Stimulated activated CD4-positive, alpha-beta T cell treated with anti-CD3 and anti-CD28 coated beads, TNF-alpha, amount 100 ng/mL, for 4 hours (primary cell): ENCODE results near the gene WSB1.
"Not testable (repeated sequence)": the region's sequence is repeated elsewhere in the genome, so short reads cannot be mapped to it uniquely, and the experiment has no call there.

Experiments
- DNase-seq, 3 experiments: peaks; one replicate each; pipeline ENCODE4 v3.0.0-alpha.2; 2020; ENCODE audit warnings: low read depth in 3 of 3

The WSB1 gene, protein sequence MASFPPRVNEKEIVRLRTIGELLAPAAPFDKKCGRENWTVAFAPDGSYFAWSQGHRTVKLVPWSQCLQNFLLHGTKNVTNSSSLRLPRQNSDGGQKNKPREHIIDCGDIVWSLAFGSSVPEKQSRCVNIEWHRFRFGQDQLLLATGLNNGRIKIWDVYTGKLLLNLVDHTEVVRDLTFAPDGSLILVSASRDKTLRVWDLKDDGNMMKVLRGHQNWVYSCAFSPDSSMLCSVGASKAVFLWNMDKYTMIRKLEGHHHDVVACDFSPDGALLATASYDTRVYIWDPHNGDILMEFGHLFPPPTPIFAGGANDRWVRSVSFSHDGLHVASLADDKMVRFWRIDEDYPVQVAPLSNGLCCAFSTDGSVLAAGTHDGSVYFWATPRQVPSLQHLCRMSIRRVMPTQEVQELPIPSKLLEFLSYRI

DNA sequence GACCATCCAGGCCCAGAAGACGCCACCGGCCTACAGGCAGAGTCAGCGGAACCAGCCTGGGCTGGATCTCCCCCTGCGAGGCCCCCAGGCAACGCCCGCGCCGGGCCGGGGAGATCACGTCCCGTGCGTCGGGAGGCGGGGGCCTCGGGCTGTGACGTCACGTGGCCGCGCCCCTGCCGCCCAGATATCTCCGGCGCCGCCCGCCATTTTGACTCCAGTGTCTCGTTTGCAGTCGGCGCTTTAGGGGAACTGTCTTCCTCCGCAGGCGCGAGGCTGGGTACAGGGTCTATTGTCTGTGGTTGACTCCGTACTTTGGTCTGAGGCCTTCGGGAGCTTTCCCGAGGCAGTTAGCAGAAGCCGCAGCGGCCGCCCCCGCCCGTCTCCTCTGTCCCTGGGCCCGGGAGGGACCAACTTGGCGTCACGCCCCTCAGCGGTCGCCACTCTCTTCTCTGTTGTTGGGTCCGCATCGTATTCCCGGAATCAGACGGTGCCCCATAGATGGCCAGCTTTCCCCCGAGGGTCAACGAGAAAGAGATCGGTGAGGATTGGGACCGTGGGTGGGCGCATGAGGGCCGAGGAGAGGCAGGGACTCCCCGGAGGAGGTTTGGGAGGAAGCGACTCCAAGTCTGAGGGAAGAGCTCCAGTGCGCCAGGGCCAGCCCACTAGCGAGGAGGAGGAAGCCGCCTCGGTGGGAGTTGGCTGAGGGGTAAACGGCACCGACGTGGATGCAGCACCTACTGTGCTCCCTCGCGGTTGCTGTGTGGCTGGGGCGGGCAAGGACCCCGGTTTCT, at the start of gene WSB1:
WSB1 (plus strand) TSS at position 217 of the 791 bp plus-strand sequence; CDS start at position 499, 282 bp downstream.
- peak; percentile 85 to 89 (median 86) for DNase-seq

DNA sequence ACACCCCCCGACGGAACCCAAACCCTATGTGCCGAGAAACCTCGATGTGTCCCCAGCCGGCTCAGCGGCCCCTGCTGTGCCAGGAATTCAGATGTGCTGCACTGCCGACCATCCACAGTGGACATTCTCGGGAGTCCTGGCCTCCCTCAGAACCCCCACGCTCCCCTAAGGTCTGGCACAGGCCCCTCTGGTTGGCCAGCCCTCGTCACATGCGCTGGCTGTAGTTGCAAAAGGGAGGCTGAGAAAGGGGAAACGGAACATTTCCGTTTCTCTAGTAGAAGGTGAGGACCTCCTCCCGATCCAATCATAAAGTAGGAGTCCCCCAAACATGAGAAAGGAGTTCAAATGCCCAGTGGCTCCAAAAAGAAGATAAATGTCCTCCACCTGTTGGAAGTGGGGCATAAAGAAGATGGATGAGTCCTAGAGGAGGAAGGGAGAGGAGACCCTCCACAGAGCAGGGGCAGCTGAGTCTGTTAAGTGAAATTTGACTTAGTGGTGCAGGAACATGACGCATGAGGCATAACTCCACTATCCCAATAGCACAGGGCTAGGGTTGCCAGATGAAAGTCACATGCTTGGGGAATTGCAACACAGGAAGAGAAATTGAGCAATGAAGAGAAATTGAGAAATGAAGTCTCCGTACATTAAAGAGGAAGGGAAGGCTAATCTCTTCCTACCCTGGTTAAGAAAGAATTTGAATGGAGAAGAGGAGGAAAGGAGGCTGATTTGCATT, 49.3 kb upstream of the WSB1 start:
- DNase-seq, result no peak

DNA sequence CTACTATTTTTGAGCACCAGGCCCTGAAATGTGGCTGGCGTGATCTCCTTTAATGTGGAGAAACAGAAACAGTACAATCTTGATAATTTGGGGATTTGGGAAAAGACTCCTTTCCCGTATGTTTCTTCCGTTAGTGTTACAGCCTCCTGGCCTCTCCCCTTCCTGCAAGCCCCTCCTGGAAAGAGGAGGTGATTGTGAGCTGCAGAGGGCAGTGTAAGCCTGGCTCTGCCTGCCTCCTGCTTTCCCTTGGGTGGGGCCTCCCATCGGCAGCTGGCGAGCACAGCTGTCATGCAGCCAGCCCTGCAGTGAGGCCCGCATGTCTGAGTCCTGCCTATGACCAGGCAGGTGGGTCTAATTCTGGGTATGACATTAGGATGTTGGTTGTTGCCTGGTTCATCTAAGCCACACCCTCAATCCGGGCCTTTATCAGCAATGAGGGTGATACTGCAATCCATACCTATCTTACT, 48.7 kb upstream of the WSB1 start:
- DNase-seq, result peak in 2 of 3 experiments; percentile 2 to 8

DNA sequence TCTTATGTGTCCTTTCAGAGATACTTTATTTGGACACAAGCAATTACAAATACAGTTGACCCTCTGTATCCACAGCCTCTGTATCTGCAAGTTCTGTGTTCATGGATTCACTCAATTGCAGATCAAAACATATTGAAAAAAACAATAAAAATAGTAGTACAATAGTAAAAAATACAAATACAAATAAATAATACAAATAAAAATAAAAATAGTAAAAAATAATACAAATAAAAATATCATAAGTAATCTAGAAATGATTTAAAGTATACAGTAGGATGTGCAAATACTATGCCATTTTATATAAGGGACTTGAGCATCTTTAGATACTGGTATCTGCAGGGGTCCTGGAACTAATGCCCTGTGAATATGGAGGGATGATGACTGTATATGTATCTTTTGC, 47.4 kb upstream of the WSB1 start:
- DNase-seq, result no peak

DNA sequence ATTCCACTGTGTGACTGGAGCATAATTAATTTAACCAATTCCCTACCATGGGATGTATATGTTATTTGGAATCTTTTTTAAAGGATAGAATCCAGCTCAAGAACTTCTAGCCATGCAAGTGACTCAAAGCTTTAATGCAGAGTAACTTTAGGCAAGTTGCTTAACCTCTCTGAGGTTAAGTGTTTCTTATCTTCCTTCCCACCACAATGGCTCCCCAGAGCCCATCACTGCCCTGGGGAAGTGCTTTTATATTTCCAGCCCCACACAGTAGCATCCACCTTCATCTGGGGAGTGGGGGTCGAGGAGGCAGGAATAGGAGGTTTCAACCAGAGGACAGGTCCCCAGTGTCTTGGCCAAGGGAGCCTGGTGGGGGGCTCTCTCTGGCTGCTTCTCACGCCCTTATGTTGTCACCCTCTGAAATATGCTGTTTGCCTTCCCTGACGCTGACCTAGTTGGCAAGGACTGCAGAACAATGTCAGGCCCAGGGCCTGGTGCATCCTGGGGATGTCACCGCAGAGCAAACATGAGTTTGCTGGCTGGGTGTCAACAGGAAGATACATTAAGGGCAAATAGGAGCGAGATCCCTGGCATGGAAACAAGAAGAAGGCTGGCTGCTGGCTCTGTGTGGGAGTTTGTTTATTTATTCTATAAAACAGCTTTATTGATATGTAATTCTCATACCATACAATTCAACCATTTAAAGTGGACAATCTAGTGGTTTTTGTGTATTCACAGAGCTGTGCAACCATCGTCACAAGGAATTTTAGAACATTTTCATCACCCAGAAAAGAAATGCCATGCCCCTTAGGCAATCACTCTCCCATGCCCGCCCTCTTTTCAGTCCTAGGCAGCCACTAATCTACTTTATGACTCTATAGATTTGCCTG, 46.6 kb upstream of the WSB1 start:
- no peak for DNase-seq

DNA sequence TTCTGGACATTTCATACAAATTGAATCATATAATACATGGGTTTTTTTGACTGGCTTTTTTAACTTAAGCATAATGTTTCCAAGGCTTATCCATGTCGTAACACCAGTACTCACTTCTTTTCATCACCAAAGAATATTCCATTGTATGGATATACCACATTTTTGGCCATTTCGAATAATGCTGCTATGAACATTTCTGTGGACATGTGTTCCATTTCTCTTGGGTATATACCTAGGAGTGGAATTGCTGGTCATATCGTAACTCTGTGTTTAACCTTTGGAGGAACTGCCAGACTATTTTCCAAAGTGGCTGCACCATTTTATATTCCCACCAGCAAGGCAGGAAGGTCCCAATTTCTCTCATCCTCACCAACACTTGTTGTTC, 46.0 kb upstream of the WSB1 start:
- no peak for DNase-seq

DNA sequence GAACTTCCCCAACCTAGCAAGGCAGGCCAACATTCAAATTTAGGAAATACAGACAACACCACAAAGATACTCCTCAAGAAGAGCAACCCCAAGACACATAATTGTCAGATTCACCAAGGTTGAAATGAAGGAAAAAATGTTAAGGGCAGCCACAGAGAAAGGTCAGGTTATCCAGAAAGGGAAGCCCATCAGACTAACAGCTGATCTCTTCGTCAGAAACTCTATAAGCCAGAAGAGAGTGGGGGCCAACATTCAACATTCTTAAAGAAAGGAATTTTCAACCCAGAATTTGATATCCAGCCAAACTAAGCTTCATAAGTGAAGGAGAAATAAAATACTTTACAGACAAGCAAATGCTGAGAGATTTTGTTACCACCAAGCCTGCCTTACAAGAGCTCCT, 43.1 kb upstream of the WSB1 start:
- not testable (repeated sequence) for DNase-seq

DNA sequence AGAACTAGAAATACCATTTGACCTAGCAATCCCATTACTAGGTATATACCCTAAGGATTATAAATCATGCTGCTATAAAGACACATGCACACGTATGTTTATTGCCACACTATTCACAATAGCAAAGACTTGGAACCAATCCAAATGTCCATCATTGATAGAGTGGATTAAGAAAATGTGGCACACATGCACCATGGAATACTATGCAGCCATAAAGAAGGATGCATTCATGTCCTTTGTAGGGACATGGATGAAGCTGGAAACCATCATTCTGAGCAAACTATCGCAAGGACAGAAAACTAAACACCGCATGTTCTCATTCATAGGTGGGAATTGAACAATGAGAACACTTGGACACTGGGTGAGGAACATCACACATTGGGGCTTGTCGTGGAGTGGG, 39.1 kb upstream of the WSB1 start:
- not testable (repeated sequence) for DNase-seq

DNA sequence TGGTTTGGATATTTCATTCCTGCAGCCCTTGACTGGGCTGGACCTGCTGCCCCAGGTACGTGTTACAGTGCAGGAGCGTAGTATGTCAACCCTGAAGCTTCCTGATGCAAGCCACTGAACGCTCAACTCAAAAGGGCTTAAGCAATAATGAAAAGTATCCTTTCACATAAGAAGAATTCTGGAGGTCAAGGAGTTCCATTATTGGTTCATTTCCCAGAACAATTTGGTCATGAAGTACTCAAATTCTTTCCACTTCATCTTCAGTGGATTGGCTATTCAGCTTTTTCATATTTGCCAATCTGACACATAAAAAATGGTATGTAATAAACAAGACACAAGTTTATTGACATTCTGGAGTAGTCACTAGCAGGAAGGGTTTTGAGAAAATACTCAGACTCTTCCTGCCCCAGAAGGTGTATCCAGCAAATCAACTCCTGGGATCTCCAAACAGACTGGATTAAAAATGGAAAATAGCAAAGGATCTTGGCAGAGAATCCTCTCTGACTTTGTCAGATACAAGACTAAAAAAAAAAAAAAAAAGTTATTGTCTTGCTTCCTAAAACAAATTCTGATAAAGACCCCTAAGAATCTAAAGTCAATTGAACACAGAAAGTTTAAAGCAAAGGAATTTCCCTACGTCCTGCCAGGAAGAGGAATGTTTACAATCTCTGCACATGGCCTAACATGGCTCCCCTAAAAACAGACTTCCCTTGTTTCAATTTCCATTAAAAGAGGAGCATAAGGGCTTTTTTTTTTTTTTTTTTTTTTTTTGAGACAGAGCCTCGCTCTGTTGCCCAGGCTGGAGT, 37.5 kb upstream of the WSB1 start:
- no peak for DNase-seq

DNA sequence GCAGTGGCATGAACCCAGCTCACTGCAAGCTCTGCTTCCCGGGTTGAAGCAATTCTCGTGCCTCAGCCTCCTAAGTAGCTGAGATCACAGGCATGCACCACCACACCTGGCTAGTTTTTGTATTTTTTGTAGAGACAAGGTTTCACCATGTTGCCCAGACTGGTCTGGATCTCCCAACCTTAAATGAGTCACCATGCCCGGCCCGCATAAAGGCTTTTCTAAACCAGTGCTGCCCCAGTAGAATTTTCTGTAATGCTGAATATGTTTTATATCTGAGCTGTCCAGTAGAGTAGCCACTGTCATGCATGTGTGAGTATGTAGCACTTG, 36.9 kb upstream of the WSB1 start:
- DNase-seq, result no peak

DNA sequence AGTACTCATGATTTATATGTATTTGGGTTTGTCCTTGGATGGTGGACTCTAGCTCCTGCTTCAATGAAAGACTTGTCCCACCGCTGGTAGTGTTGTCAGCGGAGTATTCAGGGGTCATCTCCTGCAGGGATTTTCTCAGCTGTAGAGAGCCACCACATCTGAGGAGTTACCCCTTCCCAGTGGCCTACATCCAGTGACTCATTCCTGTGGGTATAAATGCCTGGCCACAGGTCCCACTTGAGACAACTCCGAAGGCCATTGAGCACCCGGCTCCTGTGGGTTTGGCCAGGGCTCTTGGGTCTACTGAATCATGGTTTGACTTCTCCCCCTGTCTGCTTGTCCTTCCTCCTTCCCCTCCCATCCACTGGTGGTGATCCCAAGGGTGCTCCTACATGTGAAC, 34.6 kb upstream of the WSB1 start:
- DNase-seq, result no peak

DNA sequence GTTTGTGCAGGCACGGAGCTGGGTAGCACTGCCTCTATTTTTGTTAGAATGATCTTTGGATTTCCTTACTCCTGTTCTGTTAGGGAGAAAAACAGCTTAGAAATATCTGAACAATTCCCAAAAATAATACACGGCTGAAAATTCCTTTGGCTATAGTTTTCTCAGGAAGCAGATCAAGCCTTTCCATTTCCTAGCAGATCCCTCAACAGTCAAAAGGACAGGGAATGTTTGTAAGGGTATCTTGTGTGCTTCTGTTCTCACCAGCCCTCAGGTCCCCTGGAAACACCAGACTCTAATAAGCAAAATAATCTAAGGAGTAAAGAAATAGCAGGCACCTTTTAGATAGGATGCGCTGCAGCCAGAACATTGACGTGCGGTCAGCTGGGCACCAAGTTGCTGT, 30.5 kb upstream of the WSB1 start:
- DNase-seq, result no peak

DNA sequence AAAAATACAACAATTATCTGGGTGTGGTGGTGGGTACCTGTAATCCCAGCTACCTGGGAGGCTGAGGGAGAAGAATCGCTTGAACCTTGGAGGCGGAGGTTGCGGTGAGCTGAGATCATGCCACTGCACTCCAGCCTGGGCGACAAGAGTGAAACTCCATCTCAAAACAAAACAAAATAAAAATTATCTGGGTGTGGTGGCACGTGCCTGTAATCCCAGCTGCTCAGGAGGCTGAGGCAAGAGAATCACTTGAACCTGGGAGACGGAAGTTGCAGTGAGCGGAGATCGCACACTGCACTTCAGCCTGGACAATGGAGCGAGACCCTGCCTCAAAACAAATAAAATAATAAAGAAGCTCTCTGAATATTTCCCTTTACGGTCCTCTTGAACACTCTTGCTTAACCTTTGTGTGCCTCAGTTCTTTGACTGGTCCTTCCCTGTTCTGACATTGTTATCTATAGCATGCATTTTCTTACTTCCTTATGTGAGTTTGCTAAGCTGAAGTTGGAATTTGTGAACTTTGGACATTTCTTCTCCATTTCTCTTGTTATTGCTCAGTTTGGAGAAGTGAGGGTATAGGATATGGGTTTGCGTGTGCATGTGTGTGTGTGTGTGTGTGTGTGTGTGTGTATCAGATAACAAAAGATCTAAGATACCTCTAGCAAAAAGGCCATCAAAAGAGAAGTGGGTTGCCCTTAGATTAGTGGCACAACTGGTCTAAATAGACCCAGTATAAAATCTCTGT, 29.7 kb upstream of the WSB1 start:
- no peak for DNase-seq

DNA sequence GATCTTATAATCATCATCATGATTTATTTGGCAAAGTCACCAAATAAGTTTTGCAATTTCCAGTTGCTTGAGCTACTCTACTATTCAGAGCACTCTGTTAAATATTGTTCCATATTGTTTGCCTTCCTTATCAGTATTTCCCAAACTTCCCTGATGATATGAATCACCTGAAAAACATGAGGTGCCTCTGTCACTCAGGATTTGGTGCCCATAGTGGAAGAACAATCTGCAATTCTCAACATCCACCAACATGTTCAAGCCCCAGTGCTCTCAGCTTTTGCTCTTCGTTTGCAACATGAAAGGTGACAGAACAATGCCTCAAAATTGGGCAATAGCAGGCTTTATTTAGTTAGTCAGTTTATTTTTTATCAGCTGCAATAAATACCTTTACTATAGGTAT, 28.6 kb upstream of the WSB1 start:
- no peak for DNase-seq

DNA sequence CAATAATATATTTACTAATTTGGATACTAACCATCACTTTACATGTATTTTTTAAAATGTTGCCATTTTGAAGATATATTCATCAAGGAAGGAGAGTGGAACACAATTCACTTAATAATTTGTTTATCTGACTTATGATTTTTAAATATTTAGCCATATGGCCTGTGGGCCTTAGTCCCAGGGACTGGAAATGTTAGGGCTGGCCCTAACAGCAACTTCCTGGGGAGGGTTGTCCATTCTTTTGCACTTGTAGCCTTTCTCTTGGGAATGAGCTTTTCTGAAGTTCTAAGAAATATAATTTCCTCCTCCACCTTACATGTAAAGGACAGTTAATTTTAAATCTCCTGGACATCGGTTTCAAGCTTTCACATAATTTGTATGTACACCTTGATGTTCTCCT, 27.7 kb upstream of the WSB1 start:
- no peak for DNase-seq

DNA sequence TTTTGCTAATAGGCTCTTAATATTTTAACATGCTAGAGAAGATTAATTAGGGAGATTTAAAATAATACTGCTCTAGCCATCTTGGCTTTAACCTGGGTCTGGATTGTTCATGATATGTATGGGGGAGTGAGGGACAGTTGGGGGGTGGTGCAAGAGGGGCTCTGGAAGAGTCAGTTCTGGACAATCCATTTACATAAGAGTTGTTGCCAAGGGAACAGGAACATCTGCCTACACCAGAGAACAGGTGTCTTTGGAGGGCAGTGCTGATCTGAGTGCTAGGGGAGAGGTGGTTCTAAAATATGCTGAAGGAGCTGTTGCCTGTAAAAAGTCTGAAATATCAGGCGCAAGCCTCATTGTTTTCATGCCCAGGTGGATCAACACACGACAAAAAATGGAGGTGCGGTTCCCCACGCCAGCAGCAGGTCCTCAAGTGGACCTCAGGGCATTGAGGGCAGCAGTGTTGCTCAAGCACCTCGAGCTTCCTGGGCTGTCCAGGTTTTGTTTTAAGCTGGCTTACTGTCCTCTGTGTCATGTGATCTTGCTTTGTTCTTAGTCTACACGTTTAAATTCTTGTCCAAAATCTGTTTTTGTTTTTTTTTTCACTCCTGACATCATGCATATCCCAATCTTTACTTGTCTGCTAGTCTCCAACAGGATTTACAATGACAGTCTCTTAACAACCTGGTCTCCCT, 25.4 kb upstream of the WSB1 start:
- DNase-seq, result no peak

DNA sequence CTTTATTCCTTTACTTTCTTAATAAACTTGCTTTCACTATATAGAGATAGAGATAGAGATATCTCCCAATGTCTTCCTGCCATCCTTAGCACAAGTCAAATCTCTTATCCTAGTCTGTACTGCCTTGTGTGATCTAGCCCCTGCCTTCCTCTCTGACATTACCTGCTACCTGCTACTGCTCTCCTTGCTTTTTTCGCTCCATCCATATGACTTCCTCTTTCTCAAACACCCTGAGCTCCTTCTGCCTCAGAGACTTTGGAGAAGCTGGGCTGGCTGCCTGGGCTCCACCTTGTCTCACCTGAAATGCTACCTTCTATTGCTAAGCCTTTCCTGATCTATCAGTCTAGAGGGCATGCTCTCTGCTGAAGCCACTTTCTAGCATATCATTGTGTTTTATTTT, 24.7 kb upstream of the WSB1 start:
- no peak for DNase-seq

DNA sequence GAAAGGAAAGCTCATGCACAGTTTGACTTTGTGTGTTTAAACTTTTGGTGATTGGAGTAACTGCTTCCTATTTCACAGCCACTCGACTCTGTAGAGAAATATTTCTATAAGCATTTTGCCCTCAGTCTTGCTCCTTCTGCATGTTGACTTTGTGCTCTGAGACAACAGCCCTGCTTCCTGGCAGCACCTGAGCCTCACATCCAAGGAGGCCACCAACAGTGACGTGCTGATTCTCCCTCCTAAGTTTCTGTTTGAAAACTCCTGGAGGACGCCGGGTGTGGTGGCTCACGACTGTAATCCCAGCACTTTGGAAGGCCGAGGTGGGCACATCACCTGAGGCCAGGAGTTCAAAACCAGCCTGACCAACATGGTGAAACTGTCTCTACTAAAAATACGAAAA, 23.9 kb upstream of the WSB1 start:
- DNase-seq, result no peak

DNA sequence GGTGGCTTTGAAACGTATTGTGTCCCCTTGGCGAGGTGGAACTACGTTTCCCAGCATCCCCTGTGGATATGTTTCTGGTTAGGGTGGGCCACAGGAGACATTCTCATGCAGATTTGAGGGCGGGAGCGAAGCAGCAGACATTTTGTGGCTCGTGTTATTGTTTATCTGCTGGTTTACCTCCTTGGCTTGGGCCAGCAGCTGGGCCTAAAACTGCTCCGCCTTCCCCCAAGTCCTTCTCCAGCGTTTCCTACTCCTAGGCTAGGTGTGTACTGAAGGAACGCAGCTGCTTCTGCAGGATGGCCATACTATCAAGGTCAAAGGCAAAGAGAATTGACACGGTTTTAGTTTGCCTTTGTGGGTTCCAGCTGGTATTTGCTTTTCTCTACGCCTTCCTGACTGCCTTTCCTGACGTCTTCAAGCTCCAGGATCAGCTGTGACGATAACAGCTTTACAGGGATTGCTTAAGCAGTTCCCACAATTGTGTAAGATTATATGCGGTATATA, 17.2 kb upstream of the WSB1 start:
- no peak for DNase-seq
